ENCODE measurements around the gene ARFGEF2.
A peak's percentile ranks its signal among the peaks of the same experiment; 100 is the strongest.

The ARFGEF2 gene

DNA sequence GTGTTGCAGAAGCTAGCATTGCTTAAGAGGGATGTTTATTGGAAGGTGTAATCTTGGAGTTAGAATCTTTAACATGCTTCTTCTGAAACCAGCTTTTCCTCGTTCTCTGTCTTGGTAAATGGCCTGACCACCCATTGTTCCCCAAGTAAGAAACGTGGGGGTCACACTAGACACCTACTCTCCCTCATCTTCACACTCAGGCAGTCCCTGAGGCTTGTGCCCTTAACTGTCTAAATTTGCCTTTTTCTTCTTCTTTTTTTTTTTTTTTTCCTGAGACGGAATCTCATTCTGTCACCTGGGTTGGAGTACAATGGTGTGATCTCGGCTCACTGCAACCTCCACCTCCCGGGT, 16.2 kb upstream of the ARFGEF2 start:
- in situ Hi-C loops (cut with HindIII; ENCODE audit: low pct_unique_long_range_greater_than_20kb, low sequenced_read_pairs) = no loop called here
- DNase-seq (ENCODE audit: low read depth in 1 of 2, low spot score in 1 of 2) = no peak
- no peak for TF ChIP-seq JUND (IDR thresholded peaks at IDR 0.05; ENCODE audit: low read depth)

DNA sequence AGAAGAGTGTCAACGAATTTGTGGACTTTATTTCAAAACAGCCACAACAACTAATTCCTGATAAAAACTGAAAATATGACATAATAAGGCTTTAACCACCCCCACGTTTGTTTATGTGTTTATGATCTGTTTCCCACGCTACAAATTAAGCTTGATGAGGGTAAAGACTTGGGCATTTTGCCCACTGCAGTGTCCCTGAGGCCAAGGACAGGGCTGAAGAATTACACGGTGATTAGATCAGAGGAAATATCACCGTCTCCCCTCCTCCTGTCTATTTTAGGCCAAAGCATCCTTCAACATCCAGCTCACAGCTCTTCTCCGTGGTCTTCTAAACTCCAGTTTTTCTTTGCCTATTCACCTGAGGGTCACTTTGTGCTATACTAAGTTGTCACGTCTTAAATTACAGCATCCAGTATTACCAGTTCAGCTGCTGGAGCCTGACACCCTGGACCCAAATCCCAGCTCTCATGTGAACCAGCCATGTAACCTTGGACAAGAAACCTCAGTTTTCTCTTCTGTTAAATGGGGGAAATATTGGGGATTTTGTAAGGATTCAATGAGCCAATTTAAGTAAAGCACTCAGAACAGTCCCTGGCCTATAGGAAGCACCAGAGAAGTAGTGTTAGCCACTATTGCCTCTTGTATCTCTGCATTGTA, 15.2 kb upstream of the ARFGEF2 start:
- DNase-seq (ENCODE audit: low read depth in 1 of 2, low spot score in 1 of 2) = peak in 1 of 2 experiments; percentile 76
- no peak for TF ChIP-seq JUND (IDR thresholded peaks at IDR 0.05; ENCODE audit: low read depth)
- in situ Hi-C loops (cut with HindIII; ENCODE audit: low pct_unique_long_range_greater_than_20kb, low sequenced_read_pairs) = no loop called here

DNA sequence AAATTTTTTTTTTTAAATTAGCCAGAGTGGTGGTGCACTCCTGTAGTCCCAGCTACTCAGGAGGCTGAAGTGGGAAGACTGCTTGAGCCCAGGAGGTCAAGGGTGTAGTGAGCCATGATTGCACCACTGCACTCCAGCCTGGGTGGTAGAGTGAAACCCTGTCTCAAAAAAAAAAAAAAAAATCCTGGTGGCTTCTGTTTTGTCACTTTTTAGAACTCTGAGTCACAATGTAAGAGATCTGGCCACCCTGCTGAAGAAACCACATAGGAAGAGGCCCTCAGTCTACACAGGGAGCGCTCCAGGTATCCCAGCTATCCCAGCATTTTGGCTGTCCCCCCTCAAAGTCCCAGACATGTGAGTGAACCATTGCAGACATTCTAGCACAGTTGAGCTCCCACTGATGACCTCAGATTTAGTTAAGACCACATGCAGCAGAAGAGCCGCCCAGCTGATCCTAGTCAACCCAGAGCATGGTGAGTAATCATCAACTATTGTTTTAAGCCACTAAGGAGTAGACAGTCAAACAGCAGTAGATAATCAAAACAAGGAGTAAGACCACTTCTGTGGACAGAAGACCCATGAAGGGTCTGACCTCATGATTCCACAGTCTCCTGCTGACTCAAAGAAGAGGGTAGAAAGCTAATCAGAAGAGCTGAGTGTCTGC, 12.7 kb upstream of the ARFGEF2 start:
- no peak for DNase-seq (ENCODE audit: low read depth in 1 of 2, low spot score in 1 of 2)
- in situ Hi-C loops (cut with HindIII; ENCODE audit: low pct_unique_long_range_greater_than_20kb, low sequenced_read_pairs) = no loop called here
- no peak for TF ChIP-seq JUND (IDR thresholded peaks at IDR 0.05; ENCODE audit: low read depth)

DNA sequence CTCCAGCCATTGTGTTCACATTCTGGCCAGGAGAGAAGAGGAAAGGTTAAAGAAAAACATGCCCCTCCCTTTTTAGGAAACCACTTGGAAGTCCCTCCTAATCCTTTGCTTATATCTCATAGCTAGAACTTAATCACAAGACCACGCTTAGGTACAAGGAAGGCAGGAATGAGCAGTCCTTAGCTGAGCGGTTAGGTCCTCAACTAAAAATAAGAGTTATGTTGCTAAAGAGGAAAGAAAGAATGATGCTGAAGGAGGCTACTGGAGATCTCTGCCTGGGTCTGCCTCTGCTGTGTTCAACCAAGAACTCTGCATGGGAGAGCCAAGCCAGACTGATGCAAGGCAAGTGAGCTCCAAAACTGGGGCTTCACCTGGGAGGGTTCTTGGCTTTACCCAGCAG, 11.6 kb upstream of the ARFGEF2 start:
- in situ Hi-C loops (cut with HindIII; ENCODE audit: low pct_unique_long_range_greater_than_20kb, low sequenced_read_pairs) = no loop called here
- DNase-seq (ENCODE audit: low read depth in 1 of 2, low spot score in 1 of 2) = no peak
- TF ChIP-seq JUND (IDR thresholded peaks at IDR 0.05; ENCODE audit: low read depth) = no peak

DNA sequence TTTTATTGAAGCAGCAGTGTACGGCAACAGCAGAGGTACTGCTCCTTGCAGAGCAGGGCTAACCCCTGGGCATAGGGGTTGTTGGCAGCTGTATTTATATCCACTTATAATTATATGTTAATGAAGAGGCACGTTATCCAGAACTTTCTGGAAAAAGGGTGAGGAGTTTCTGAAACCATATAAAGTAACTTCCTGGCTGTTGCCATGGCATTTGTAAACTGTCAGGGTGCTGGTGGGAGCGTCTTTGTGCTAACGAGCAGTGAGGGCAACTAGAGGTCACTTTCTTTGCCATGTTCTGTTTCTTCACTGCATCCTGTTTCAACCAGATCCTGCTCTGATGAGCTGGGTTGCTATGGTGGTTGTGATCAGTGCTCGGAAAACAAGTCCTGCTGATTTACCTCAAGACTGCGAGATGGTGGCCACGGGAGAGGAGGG, 11.1 kb upstream of the ARFGEF2 start:
- DNase-seq (ENCODE audit: low read depth in 1 of 2, low spot score in 1 of 2) = no peak
- in situ Hi-C loops (cut with HindIII; ENCODE audit: low pct_unique_long_range_greater_than_20kb, low sequenced_read_pairs) = no loop called here
- no peak for TF ChIP-seq JUND (IDR thresholded peaks at IDR 0.05; ENCODE audit: low read depth)

DNA sequence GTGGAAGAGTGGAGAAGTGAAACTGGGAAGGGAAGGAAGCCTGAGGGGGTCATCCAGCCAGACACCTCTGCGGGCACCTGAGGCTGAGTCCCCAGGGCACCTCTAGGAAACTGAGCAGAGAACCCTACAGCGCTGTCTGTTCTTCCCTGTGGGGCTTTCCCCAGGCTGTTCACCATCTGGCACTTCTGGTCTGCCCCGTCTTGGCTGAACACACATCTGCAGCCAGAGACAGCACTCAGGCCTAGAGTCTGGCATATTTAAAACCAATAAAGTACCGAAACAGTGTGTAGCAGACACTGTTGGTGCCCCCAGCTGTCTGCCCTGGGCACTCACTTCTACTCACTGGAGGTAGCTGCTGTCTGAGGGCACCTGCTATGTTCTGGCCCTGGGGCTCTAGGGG, 9.4 kb upstream of the ARFGEF2 start:
- in situ Hi-C loops (cut with HindIII; ENCODE audit: low pct_unique_long_range_greater_than_20kb, low sequenced_read_pairs) = no loop called here
- no peak for DNase-seq (ENCODE audit: low read depth in 1 of 2, low spot score in 1 of 2)
- no peak for TF ChIP-seq JUND (IDR thresholded peaks at IDR 0.05; ENCODE audit: low read depth)

DNA sequence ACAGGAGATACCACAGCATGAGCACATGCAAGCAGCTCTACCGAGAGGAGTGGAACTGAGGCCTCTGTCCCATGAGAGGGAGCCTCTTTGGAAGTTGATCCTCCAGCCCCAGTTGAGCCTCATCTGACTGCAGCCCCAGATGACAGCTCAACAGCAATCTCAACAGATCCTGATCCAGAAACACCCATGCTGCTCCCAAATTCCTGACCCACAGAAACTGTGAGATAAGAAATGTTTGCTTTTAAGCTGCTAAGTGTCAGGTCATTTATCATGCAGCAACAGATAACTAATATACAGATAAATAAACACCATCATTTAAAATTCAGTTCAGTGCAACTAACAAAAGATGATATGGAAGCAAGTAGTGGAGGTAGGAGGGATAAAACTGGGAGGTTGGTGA, 4.8 kb upstream of the ARFGEF2 start:
- TF ChIP-seq JUND (IDR thresholded peaks at IDR 0.05; ENCODE audit: low read depth) = no peak
- in situ Hi-C loops (cut with HindIII; ENCODE audit: low pct_unique_long_range_greater_than_20kb, low sequenced_read_pairs) = no loop called here
- DNase-seq (ENCODE audit: low read depth in 1 of 2, low spot score in 1 of 2) = no peak

DNA sequence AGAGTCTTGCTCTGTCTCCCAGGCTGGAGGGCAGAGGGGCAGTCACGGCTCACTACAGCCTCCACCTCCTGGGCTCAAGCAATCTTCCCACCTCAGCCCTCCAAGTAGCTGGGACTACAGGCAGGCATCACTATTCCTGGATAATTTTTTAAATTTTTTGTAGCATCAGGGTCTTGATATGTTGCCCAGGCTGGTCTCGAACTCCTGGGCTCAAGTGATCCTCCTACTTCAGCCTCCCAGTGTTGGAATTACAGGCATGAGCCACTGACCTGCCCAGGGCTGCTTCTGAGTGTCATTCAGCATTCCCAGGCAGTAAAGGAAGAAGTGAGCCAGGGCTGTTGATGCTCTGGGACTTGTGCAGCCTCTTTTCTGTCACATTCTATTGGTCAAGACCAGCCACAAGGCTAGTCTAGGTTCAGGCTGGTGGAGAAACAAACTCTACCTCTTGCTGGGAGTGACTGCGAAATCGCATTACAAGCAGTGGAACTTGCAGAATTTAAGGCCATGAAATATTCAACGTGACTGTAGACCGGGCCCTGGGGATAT, 2.1 kb upstream of the ARFGEF2 start:
- no peak for TF ChIP-seq JUND (IDR thresholded peaks at IDR 0.05; ENCODE audit: low read depth)
- in situ Hi-C loops (cut with HindIII; ENCODE audit: low pct_unique_long_range_greater_than_20kb, low sequenced_read_pairs) = no loop called here
- no peak for DNase-seq (ENCODE audit: low read depth in 1 of 2, low spot score in 1 of 2)

DNA sequence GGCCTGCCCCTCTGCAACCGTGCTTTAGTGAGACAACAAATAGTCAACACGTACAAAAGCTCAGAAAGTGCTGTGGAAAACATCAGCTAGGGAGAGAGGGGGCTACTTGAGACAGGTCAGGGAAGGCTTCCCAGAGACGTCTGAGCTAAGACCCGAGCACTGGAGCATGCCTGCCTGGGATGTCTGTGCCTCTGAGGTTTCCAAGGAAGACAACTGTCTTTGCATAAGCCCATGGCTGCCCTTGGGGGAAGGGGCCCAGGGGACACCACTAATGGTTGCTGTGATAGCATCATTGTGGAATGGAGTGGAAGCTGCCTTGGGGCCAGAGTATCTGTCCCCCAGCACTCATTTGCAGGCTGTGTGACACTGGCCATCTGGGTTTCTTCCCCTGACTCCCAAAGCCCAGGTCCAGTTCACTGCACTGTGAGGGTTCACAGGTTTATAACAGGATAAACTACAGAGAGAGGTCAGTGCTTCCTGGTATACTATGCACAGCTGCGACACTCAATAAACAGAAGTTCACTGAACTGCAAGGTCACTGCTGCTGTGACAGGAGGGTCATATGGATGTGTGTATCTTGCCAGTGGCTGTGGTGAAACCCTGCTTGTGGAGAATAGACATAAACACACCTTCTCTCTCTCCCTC, 1.5 kb upstream of the ARFGEF2 start:
- peak in 1 of 2 experiments; percentile 28 for DNase-seq (ENCODE audit: low read depth in 1 of 2, low spot score in 1 of 2)
- no peak for TF ChIP-seq JUND (IDR thresholded peaks at IDR 0.05; ENCODE audit: low read depth)
- in situ Hi-C loops (cut with HindIII; ENCODE audit: low pct_unique_long_range_greater_than_20kb, low sequenced_read_pairs) = no loop called here

DNA sequence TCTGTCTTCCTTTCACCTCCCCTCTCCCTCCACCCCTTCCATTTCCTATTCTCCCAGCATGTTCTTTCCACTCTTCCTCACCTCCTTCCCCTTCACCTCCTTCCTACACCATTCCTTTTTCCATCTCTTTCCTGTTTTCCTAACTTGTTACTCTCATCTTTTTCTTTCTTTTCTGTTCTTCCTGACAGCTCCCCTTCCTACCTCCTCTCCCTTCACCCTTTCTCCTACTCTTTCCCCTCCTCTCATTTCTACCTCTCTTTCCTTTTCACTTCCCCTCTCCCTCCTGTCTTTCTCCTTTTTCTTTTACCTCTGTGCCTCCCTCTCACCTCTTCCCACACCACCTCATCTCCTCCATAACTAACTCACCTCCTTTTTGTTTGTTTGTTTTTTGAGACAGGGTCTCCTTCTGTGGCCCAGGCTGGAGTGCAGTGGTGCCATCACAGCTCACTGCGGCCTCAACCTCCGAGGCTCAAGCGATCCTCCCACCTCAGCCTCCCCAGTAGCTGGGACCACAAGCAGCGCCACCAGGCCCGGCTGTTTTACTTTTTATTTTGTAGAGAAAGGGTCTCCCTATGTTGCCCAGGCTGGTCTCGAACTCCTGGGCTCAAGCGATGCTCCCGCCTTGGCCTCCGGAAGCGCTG, 864 bp upstream of the ARFGEF2 start:
- DNase-seq (ENCODE audit: low read depth in 1 of 2, low spot score in 1 of 2) = no peak
- in situ Hi-C loops (cut with HindIII; ENCODE audit: low pct_unique_long_range_greater_than_20kb, low sequenced_read_pairs) = no loop called here
- no peak for TF ChIP-seq JUND (IDR thresholded peaks at IDR 0.05; ENCODE audit: low read depth)

DNA sequence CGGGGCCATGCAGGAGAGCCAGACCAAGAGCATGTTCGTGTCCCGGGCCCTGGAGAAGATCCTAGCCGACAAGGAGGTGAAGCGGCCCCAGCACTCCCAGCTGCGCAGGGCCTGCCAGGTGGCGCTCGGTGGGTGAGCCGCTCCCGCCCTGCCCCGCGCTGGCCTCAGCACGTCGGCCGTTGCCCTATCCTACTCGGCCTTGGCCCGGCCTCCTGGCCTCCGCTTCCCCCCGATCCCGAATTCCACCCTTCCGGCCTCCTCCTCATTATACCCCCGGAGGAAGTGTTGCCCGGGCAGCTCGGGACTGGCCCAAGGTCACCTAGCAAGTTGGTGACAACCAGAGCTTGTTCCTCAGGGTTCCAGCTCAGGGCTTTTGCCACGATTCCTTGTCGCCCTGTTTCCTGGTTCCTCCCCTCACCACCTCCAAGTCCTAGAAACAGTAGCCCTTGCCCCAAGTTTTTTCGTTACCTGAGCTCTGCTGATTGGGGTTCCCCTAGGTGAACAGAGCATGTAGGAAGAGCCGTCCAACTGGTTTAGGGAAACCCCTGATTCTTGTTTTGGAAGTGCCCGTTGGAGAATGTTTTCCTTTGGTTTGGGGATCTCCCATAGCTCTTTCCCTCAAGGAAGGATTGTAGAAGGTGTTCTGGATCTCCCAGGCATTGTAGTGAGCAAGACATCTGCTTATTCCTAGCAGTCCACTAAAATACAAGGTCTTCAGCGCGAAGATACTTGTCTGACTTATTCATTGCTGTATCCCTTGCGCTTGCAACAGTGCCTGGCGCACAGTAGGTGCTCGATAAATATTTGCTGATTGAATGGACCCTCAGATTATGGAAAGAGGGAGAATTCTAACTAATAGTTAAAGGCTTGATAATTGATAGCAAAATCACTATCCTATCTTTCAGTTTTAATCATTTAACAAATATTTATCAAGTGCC, 641 bp downstream of the ARFGEF2 start:
- peak; percentile 73 to 77 for DNase-seq (ENCODE audit: low read depth in 1 of 2, low spot score in 1 of 2)
- no peak for TF ChIP-seq JUND (IDR thresholded peaks at IDR 0.05; ENCODE audit: low read depth)
- in situ Hi-C loops (cut with HindIII; ENCODE audit: low pct_unique_long_range_greater_than_20kb, low sequenced_read_pairs) = no loop called here
